ENCODE data around the gene CHRNA4. TPM values are rescaled to one million over a fixed set of nuclear protein-coding genes. Genes with fewer than 3 reads are reported as not detected.

Gene CHRNA4
- total RNA-seq, 1 experiment from 2014 or later, result not detected

GRCh38 chr20:63362436-63363009 is 1.4 kb upstream of the CHRNA4 start:
- H3K4me3 ChIP-seq, result no peak overlapping the region
- no peaks in the 10 kb centered on the region for H3K36me3 ChIP-seq
- H3K27me3 ChIP-seq, result peaks cover 6% of the 10 kb centered on the region
- DNase-seq, result no peak
- H3K9me3 ChIP-seq, result no peaks in the 10 kb centered on the region

GRCh38 chr20:63361519-63362435 is 628 bp upstream of the CHRNA4 start:
- Histone ChIP-seq H3K9me3 (no peaks in the 10 kb centered on the region), H3K4me3 (no peak overlapping the region), H3K27me3 (peaks cover 6% of the 10 kb centered on the region), H3K36me3 (no peaks in the 10 kb centered on the region)
- no peak for DNase-seq

DNA sequence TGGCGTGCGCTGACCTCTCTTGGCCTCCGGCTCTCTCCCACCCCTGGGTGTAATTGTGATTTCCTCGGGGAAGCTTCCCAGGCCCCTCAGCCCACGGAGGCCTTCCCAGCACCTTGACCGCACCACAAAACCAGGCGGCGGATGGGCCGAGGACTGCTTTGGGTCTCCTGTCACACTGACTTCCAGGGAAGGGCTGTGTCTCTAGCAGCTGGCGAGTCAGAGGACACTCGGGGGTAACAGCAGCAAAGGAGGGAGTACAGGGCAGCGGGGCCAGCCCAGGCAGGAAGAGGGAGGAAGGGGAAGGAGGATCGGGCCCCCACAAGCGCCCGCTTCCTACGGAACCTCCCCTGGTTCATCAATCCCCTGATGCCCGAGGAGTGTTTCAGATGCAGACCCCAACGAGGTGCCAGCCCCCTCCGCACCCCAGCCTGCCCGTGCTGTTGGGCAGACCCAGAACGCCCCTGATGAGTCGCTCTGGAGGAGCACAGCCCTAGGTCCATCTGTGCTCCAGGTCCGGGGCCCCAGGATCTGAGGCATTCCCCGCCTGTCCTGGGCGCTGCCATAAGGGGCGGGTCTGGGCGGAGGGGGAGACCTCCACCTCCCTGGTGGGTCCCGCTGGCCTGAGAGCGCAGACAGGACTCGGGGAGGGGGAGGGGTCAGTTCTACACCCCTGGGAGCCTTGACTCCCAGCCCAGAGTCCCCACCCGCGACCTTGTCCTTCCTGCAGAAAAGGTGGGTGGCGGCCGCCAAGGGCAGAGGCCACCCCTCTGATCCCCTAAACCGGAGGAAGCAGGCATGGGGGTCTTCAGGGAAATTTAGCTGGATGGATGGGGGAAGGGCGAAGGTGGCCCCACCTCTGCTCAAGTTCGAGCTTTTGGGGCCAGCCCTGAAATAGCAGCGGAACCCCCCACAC is 956 bp downstream of the CHRNA4 start:
- no peaks in the 10 kb centered on the region for H3K36me3 ChIP-seq
- H3K4me3 ChIP-seq, result no peak overlapping the region
- H3K27me3 ChIP-seq, result peaks cover 6% of the 10 kb centered on the region
- no peaks in the 10 kb centered on the region for H3K9me3 ChIP-seq
- no peak for DNase-seq

DNA sequence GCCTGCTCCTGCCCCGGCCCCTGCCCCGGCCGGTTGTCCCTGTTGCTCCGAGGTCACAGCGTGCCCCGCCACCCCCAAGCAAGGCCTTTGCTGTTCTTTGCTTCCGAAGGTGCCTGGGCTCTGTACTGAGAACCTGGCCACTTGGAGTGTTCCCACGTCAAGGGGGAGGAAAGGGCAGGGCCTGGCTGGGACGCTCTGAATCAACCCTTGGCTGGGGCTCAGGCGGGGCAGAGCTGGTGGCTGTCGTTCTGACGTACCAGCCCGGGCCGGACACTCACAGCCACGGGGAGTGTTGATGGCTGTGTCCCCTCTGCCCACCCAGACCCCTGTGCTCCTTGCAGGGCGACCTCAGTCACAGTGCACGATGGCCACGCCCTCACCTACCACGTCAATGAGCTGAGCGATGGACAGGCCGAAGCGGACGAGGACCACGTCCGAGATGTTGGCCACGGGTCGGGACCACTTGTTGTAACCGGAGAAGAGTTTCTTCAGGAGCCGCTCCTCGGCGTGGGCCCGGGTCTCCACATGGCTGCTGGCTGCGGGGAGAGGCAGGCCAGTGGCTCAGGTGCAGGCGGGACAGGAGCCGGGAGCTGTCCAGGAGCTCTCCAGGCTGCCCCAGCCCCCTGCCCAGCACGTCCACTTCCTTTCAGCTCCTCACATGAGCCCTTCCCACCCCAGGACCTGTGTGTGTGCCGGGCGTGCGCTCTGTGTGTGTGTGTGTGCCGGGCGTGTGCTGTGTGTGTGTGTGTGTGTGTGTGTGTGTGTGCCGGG is 1.8 kb downstream of the CHRNA4 start:
- H3K9me3 ChIP-seq, result no peaks in the 10 kb centered on the region
- no peak for DNase-seq
- H3K36me3 ChIP-seq, result no peaks in the 10 kb centered on the region
- H3K4me3 ChIP-seq, result no peak overlapping the region
- peaks cover 6% of the 10 kb centered on the region for H3K27me3 ChIP-seq

- H3K36me3 ChIP-seq, result no peaks in the 10 kb centered on the region
- H3K27me3 ChIP-seq, result peaks cover 6% of the 10 kb centered on the region
- DNase-seq, result no peak
- no peak overlapping the region for H3K4me3 ChIP-seq
- H3K9me3 ChIP-seq, result no peaks in the 10 kb centered on the region
Measured at GRCh38 chr20:63357921-63358905, 2.9 kb downstream of the CHRNA4 start.

DNA sequence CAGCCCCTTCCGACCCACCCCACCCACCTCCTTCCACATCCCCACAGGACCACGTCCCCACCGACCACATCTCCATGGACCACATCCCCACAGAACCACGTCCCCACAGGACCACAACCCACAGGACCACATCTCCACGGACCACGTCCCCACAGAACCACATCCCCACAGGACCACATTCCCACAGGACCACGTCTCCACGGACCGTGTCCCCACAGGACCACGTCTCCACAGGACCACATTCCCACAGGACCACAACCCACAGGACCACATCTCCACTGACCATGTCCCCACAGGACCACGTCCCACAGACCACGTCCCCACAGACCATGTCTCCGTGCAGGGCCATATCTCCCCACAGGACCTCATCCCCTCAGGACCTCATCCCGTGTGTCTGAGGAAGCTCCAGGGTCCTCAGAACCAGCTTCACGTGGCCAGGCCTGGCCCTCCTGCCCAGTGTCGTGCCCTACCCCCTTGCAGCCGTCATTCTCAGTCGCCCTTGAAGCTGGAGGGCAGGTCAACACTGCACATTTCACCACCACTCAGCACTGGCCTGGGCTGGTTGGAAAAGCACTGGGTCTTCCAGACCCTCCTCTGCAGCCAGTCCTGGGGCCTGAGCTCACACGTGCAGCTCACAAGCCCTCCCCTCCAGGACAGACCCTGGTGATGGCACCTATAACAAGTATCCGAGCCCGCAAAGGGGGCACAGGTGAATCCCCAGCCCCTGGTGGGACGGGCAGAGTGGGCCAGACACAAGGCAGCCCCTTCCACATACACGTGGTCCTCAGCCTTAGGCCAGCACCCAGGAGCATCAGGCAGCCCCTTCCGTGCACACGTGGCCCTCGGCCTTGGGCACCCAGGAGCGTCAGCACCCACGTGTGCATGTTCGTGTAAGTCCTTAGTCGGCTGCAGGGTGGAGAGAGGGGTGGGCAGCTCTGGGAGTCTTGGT is 3.9 kb downstream of the CHRNA4 start:
- Histone ChIP-seq H3K4me3 (no peak overlapping the region), H3K9me3 (no peaks in the 10 kb centered on the region), H3K36me3 (no peaks in the 10 kb centered on the region), H3K27me3 (peaks cover 6% of the 10 kb centered on the region)
- DNase-seq, result no peak

GRCh38 chr20:63356511-63356910 is 4.6 kb downstream of the CHRNA4 start:
- DNase-seq, result no peak
- Histone ChIP-seq H3K36me3 (no peaks in the 10 kb centered on the region), H3K4me3 (no peak overlapping the region), H3K27me3 (peaks cover 6% of the 10 kb centered on the region), H3K9me3 (no peaks in the 10 kb centered on the region)

DNA sequence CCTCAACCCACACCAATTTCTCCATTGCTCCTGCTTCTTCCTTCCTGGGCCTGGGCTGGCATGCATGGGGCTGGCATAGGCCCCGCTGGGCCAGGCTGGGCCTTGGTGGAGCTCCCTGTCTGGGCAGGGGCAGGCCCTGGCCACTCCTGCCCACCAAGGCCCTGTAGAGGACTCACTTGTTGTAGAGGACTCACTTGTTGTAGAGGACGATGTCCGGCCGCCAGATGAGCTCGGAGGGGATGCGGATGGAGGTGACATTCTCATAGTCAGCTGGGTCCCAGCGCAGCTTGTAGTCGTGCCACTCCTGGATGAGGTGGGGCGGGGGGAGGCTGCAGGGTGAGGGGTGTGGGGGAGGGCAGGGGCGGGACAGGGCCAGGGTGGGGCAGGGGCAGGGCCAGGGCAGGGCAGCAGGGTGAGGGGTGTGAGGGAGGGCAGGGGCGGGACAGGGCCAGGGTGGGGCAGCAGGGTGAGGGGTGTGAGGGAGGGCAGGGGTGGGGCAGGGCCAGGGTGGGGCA is 5.3 kb downstream of the CHRNA4 start:
- H3K27me3 ChIP-seq, result peaks cover 4% of the 10 kb centered on the region
- H3K9me3 ChIP-seq, result no peaks in the 10 kb centered on the region
- no peaks in the 10 kb centered on the region for H3K36me3 ChIP-seq
- DNase-seq, result no peak
- no peak overlapping the region for H3K4me3 ChIP-seq

GRCh38 chr20:63354636-63355350 is 6.4 kb downstream of the CHRNA4 start:
- no peak for DNase-seq
- Histone ChIP-seq H3K36me3 (no peaks in the 10 kb centered on the region), H3K27me3 (no peaks in the 10 kb centered on the region), H3K9me3 (no peaks in the 10 kb centered on the region), H3K4me3 (no peak overlapping the region)

DNA sequence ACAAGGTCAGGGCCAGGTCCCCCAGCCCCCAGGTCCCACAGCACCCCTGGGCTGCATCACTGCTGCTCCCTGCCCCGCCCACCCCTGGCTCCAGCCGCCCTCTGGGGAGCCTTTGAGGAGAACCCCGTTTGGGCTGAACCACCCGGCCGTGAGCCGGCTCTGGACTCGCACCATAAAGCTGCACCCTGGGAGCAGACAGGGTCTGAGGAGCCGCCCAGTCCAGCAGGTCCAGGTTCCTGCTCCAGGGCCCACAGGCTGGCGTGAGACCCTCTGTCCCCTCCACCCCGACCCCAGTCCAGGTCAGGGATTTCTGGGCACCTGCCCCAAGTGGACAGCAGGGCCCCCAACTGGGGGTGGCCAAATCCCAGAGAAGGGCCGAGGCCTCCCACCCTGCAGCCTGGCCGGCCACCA is 8.3 kb downstream of the CHRNA4 start:
- Histone ChIP-seq H3K36me3 (no peaks in the 10 kb centered on the region), H3K27me3 (no peaks in the 10 kb centered on the region), H3K4me3 (no peak overlapping the region), H3K9me3 (no peaks in the 10 kb centered on the region)
- no peak for DNase-seq

- H3K27me3 ChIP-seq, result no peaks in the 10 kb centered on the region
- no peaks in the 10 kb centered on the region for H3K36me3 ChIP-seq
- no peak for DNase-seq
- no peaks in the 10 kb centered on the region for H3K9me3 ChIP-seq
- H3K4me3 ChIP-seq, result no peak overlapping the region
Measured at GRCh38 chr20:63351811-63352591, 9.1 kb downstream of the CHRNA4 start.

DNA sequence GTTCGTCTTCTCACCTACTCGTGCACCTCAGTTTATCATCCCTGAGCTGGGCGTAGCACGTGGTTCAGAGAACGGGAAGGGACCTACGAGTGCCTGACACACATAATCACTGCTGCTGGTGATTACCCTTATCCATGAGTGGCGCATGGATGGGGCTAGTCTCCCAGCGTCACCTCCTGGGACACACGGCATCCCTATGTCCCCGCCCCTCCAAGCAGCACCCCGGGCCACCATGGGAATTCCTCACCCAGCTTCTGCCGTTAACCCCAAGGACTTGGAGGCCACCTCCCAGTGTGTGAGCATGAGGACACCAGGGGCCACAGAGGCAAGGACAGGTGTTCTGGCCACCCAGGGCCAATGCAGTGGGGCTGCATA is 9.8 kb downstream of the CHRNA4 start:
- Histone ChIP-seq H3K27me3 (no peaks in the 10 kb centered on the region), H3K4me3 (no peak overlapping the region), H3K36me3 (no peaks in the 10 kb centered on the region), H3K9me3 (no peaks in the 10 kb centered on the region)
- no peak for DNase-seq

- Histone ChIP-seq H3K9me3 (no peaks in the 10 kb centered on the region), H3K4me3 (no peak overlapping the region)
Measured at GRCh38 chr20:63350597-63351325, 10.4 kb downstream of the CHRNA4 start.

More at GRCh38 chr20:63350597-63351325, 10.4 kb downstream of the CHRNA4 start:
- H3K27me3 ChIP-seq, result no peaks in the 10 kb centered on the region
- no peak for DNase-seq
- no peaks in the 10 kb centered on the region for H3K36me3 ChIP-seq
